MG63 (cell line): ENCODE data around the gene INPP4B. TPM values are rescaled to one million over a fixed set of nuclear protein-coding genes. Genes with fewer than 3 reads are reported as not detected.

Source experiments
- DNase-seq: peaks from one replicate; pipeline ENCODE4 v3.0.0-alpha.2; 2020
- H3K27me3 ChIP-seq: fragments of 250-450 bp; sonication (Bioruptor Pico); 2 replicates; pipeline ENCODE4 v1.5.1; 2020; ENCODE audit warnings: mild to moderate bottlenecking, moderate library complexity
- H3K36me3 ChIP-seq: fragments of 250-450 bp; sonication (Bioruptor Pico); 2 replicates; pipeline ENCODE4 v1.5.1; 2020; ENCODE audit warnings: mild to moderate bottlenecking, moderate library complexity
- H3K4me3 ChIP-seq: fragments of 250-450 bp; sonication (Bioruptor Pico); 2 replicates; pipeline ENCODE4 v1.5.1; 2020; ENCODE audit warnings: mild to moderate bottlenecking, moderate library complexity
- H3K9me3 ChIP-seq: fragments of 250-450 bp; sonication (Bioruptor Pico); 2 replicates; pipeline ENCODE4 v1.5.1; 2020; ENCODE audit warnings: mild to moderate bottlenecking, moderate library complexity
- total RNA-seq: library from RNA; depleted of rRNA; stranded (reverse); fragments of >200 nt; shearing (Covaris generic); gene quantifications from 2 replicates; pipeline ENCODE4 v1.2.3, GENCODE V29; 2014; ENCODE audit warnings: low replicate concordance; rRNA removed

Gene INPP4B
- 4.0 and 8.8 TPM in 2 replicates for total RNA-seq

- H3K27me3 ChIP-seq: no peaks in the 10 kb centered on the region; the same call in 1 of the 2 replicates
- peak within 1 kb of the TSS; percentile 48 for H3K4me3 ChIP-seq
- H3K36me3 ChIP-seq: no peaks in the 10 kb centered on the region
- no peaks in the 10 kb centered on the region for H3K9me3 ChIP-seq
- peak; percentile 47 for DNase-seq
Observed at GRCh38 chr4:142846108-142846728, at the start of gene INPP4B. Gene INPP4B (minus strand): TSS chr4:142846301.

DNA sequence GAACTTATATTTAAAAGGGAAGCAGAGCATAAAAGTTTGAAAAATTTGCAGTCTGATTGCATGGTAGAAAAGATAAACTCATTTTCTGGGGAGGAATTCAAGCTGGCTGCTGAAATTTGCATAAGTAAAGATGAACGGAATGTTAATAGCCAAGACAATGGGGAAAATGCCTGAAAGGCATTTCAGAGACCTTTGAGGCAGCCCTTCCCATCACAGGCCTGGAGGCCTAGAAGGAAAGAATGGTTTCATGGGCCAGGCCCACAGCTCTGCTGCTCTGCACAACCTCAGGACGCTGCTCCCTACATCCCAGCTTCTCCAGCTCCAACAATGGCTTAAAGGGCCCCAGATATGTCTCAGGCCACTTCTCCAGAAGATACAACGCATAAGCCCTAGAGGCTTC is 46.9 kb upstream of the INPP4B start:
- Histone ChIP-seq H3K27me3 (no peaks in the 10 kb centered on the region), H3K4me3 (no peak overlapping the region), H3K9me3 (no peaks in the 10 kb centered on the region), H3K36me3 (no peaks in the 10 kb centered on the region)
- no peak for DNase-seq

DNA sequence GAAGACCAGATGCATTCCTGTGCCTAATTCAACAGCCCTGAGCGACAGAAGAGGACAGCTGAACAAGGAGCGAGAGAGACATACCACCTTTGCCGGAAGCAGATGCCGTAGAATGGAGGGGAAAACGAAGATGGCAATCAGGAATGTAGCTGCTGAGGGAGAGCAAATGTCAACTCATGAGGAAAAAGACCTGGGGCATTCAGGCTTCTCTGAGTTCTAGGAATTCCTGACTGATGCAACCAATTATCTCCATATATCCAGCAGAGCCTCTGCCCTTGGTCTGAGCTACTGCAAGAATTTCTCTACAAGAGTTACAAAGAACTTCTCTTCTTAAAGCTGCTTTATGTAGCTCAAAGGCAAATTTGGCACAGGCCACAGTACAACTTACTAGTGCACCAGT is 40.5 kb upstream of the INPP4B start:
- H3K36me3 ChIP-seq: no peaks in the 10 kb centered on the region
- H3K27me3 ChIP-seq: no peaks in the 10 kb centered on the region
- no peak overlapping the region for H3K4me3 ChIP-seq
- no peaks in the 10 kb centered on the region for H3K9me3 ChIP-seq
- DNase-seq: no peak

GRCh38 chr4:142883040-142883832 is 37.1 kb upstream of the INPP4B start:
- H3K9me3 ChIP-seq: no peaks in the 10 kb centered on the region
- no peaks in the 10 kb centered on the region for H3K36me3 ChIP-seq
- H3K4me3 ChIP-seq: no peak overlapping the region
- no peak for DNase-seq
- H3K27me3 ChIP-seq: no peaks in the 10 kb centered on the region

DNA sequence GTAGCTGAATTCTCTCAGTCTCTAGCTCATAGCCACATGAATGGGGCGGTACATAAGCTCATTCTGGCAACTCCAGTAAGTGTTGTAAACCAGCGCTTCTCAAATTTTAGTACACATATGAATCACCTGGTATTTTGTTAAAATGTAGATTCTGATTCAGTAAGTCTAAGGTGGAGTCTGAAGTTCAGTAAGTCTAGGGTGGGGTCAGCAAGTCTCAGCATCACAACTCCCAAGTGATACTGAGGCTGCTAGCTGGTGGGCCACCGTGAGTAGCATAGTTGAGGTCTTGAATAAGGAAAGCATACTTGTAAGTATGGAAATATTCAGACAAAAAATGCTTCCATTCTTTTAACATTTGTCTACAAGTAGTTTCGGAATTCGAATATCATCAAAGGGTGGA is 36.1 kb upstream of the INPP4B start:
- Histone ChIP-seq H3K9me3 (no peaks in the 10 kb centered on the region), H3K4me3 (no peak overlapping the region)
- DNase-seq: no peak

DNA sequence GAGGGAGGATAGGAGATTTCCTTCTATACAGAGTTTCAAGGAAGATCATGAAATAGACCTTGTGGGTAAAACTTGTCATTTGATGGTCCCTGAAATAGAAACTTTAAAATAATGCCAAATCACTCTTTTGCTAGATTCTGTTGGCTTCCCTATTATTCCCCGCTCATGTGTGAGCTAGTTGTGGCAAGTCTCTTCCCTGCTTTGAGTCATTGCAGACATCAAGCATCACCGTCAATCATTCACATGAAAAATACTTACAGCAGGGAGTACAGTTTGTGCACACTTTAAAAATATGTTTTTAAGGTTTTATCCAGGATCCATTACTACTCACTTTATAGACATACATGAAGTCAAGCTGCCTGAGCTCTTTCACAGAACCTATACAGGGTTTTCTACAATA is 35.2 kb upstream of the INPP4B start:
- Histone ChIP-seq H3K27me3 (no peaks in the 10 kb centered on the region), H3K36me3 (no peaks in the 10 kb centered on the region), H3K4me3 (no peak overlapping the region), H3K9me3 (no peaks in the 10 kb centered on the region)
- no peak for DNase-seq

More for the DNA sequence above, 36.1 kb upstream of the INPP4B start:
- Histone ChIP-seq H3K36me3 (no peaks in the 10 kb centered on the region), H3K27me3 (no peaks in the 10 kb centered on the region)

GRCh38 chr4:142875117-142875516 is 29.0 kb upstream of the INPP4B start:
- no peak overlapping the region for H3K4me3 ChIP-seq
- no peak for DNase-seq
- H3K36me3 ChIP-seq: no peaks in the 10 kb centered on the region

DNA sequence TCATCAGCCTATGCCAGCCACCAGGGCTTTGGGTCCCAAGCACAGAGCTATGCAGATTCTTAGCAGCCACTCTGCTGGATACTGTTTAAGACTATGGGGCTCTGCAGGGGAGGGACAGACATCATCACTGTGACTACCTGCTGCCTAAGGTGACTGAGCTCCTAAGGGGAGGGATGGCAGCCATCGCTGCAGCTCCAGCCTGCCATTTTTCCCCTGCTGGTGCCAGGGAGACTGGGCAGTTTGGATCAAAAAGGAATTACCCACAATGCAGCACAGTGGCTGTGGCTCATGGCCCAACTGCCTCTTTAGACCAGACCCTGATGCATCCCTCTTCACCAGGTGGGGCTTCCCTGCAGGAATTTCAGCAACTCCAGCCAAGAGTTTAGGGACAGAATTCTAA is 28.6 kb upstream of the INPP4B start:
- Histone ChIP-seq H3K9me3 (no peaks in the 10 kb centered on the region), H3K27me3 (no peaks in the 10 kb centered on the region), H3K36me3 (no peaks in the 10 kb centered on the region), H3K4me3 (no peak overlapping the region)
- DNase-seq: no peak

More at GRCh38 chr4:142875117-142875516, 29.0 kb upstream of the INPP4B start:
- Histone ChIP-seq H3K9me3 (no peaks in the 10 kb centered on the region), H3K27me3 (no peaks in the 10 kb centered on the region)

DNA sequence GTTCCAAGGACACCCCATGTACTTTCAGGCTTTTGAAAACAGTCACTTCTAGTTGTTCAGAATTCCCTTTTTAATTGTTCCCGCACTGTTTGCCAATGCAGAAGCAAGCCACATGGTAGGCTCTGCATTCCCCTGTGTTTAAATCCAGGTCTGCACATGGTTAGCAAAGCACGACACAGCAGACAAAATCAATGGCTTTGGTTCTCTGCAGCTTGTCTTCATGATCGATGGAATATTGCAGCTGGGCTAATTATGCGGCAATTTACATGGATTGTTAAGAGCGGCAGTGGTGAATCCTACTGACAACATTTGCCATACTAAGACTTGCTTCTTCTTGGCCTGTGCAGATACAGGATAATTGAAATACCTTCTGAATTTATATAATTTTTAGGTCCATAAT is 20.6 kb upstream of the INPP4B start:
- Histone ChIP-seq H3K27me3 (no peaks in the 10 kb centered on the region), H3K4me3 (no peak overlapping the region), H3K9me3 (no peaks in the 10 kb centered on the region), H3K36me3 (no peaks in the 10 kb centered on the region)
- no peak for DNase-seq

- Histone ChIP-seq H3K4me3 (no peak overlapping the region), H3K27me3 (no peaks in the 10 kb centered on the region), H3K36me3 (no peaks in the 10 kb centered on the region), H3K9me3 (no peaks in the 10 kb centered on the region)
- no peak for DNase-seq
Observed at GRCh38 chr4:142861351-142861750, 15.2 kb upstream of the INPP4B start.

- no peak overlapping the region for H3K4me3 ChIP-seq
Observed at GRCh38 chr4:142858965-142859364, 12.9 kb upstream of the INPP4B start.

GRCh38 chr4:142858446-142858845 is 12.3 kb upstream of the INPP4B start:
- no peak overlapping the region for H3K4me3 ChIP-seq
- no peaks in the 10 kb centered on the region for H3K9me3 ChIP-seq
- no peak for DNase-seq
- H3K27me3 ChIP-seq: no peaks in the 10 kb centered on the region
- no peaks in the 10 kb centered on the region for H3K36me3 ChIP-seq

More at GRCh38 chr4:142858965-142859364, 12.9 kb upstream of the INPP4B start:
- DNase-seq: no peak
- no peaks in the 10 kb centered on the region for H3K9me3 ChIP-seq
- no peaks in the 10 kb centered on the region for H3K27me3 ChIP-seq
- no peaks in the 10 kb centered on the region for H3K36me3 ChIP-seq

DNA sequence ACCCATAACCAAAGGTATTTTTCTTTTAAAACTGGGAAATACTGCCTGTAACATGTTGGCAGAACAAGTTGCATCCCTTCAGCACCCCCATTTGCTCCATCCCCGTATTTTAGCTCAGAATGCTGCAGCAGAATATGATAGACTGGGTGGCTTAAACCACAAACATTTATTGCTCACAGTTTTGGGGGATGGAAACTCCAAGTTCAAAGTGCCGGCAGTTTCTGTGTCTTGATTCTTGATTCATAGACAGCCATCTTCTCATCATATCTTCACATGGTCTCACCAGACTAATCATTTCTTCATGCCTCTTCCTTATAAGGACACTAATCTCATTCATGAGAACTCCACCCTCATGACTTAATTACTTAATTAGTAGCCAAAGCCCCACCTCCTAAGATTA is 10.5 kb upstream of the INPP4B start:
- H3K27me3 ChIP-seq: no peaks in the 10 kb centered on the region
- no peaks in the 10 kb centered on the region for H3K9me3 ChIP-seq
- H3K36me3 ChIP-seq: no peaks in the 10 kb centered on the region
- DNase-seq: no peak
- H3K4me3 ChIP-seq: no peak overlapping the region

- Histone ChIP-seq H3K36me3 (no peaks in the 10 kb centered on the region), H3K27me3 (no peaks in the 10 kb centered on the region; the same call in 1 of the 2 replicates), H3K4me3 (no peak overlapping the region), H3K9me3 (no peaks in the 10 kb centered on the region)
- no peak for DNase-seq
Observed at GRCh38 chr4:142850478-142850877, 4.4 kb upstream of the INPP4B start.

GRCh38 chr4:142846729-142847596 is 862 bp upstream of the INPP4B start:
- DNase-seq: no peak
- Histone ChIP-seq H3K27me3 (no peaks in the 10 kb centered on the region; the same call in 1 of the 2 replicates), H3K36me3 (no peaks in the 10 kb centered on the region), H3K9me3 (no peaks in the 10 kb centered on the region), H3K4me3 (peak overlapping the region; percentile 48)

GRCh38 chr4:142845293-142846107 is 601 bp downstream of the INPP4B start:
- Histone ChIP-seq H3K36me3 (no peaks in the 10 kb centered on the region), H3K27me3 (no peaks in the 10 kb centered on the region; the same call in 1 of the 2 replicates), H3K9me3 (no peaks in the 10 kb centered on the region), H3K4me3 (peak overlapping the region; percentile 48)
- DNase-seq: no peak
